Lower leg skin (tissue), 3 donors: ENCODE results near the gene QRFPR.

ENCODE experiments used
- POLR2A ChIP-seq, 2 donors: fragments of 450-650 bp; IDR thresholded peaks; one replicate each; pipeline ENCODE4 v1.6.1; 2016 to 2017; ENCODE audit warnings: antibody characterized with exemption in 2 of 2, mild to moderate bottlenecking in 1 of 2, moderate library complexity in 1 of 2
- TF ChIP-seq, protein P1 (sequence below), 3 donors: fragments of 450-650 bp; IDR thresholded peaks; one replicate each; pipeline ENCODE4 v1.5.1; 2016; ENCODE audit warnings: antibody characterized with exemption in 3 of 3, mild to moderate bottlenecking in 3 of 3, moderate library complexity in 2 of 3

GRCh38 chr4:121377076-121377475, 3.7 kb downstream of the QRFPR start:
- no peak for TF ChIP-seq POLR2A (IDR thresholded peaks at IDR 0.05)
- TF ChIP-seq, protein P1, sequence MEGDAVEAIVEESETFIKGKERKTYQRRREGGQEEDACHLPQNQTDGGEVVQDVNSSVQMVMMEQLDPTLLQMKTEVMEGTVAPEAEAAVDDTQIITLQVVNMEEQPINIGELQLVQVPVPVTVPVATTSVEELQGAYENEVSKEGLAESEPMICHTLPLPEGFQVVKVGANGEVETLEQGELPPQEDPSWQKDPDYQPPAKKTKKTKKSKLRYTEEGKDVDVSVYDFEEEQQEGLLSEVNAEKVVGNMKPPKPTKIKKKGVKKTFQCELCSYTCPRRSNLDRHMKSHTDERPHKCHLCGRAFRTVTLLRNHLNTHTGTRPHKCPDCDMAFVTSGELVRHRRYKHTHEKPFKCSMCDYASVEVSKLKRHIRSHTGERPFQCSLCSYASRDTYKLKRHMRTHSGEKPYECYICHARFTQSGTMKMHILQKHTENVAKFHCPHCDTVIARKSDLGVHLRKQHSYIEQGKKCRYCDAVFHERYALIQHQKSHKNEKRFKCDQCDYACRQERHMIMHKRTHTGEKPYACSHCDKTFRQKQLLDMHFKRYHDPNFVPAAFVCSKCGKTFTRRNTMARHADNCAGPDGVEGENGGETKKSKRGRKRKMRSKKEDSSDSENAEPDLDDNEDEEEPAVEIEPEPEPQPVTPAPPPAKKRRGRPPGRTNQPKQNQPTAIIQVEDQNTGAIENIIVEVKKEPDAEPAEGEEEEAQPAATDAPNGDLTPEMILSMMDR (IDR thresholded peaks at IDR 0.05): no peak
